Measurements from ENCODE around the gene SFRP5.

DNA sequence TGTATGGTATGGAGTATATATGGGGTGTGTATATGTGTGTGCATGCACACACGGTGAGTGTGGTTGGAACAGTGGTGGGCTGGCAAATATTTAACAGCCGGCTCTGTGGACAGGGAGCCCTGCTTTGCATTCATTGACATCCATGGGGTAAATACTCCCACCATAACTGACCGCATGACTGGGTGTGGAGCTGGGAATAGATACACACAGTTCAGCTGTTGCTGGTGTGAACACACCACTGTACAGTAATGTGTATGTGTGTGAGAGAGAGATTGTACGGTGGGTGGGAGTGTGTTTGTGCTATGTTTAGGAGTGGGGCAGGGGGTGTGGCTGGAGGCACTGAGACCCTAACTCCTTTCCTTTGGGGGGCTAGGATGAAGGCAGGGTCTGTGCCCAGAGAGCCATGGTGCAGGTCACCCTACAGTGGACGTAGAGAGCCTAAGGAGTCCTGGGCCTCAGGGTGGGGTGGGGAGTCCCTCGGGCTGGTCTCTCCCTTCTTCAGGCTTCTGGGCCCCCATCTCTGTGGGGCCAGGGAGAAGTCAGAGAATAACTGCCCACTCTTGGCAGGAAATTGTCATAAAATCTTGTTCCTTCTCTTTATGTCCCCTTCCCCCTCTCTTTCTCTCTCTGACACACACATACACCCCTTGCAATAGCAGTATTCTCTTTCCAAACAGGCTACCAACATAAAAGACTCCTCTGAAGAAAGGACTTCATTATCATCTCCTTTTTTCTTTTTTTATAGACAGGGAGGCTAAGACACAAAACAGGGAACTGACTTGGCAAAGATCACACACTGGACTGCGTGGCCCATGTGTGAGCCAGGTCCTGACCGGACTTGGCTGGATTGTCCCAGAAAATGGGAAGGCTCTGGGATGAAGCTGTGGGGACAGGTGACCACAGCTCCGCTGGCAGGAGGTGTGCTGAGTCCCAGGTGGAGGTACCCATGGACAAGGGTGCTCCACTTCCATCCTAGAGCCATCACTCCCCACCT, 3.2 kb downstream of the SFRP5 start:
- TF ChIP-seq POLR2AphosphoS5 (IDR thresholded peaks at IDR 0.05) (no peak), POLR2A (IDR thresholded peaks at IDR 0.05) (no peak)

Measured in upper lobe of left lung (tissue), 4 donors.